A549 (cell line): Measurements from ENCODE around the gene ACADVL.

ENCODE experiments used
- BCL3 ChIP-seq: fragments of >200 bp; sonication (Bioruptor Twin); formaldehyde crosslinking; IDR thresholded peaks from 3 replicates; pipeline ENCODE4 v1.6.1; 2016
- BHLHE40 ChIP-seq: IDR thresholded peaks from 2 replicates; pipeline ENCODE4 v1.6.1; 2012; ENCODE audit warnings: low read depth, low read length, inconsistent platforms
- CTCF ChIP-seq: fragments of >200 bp; sonication (Bioruptor Twin); formaldehyde crosslinking; IDR thresholded peaks from 3 replicates; pipeline ENCODE4 v1.5.1; 2016
- E2F6 ChIP-seq: IDR thresholded peaks from 2 replicates; pipeline ENCODE4 v1.6.1; 2012; ENCODE audit warnings: low read depth, borderline replicate concordance
- EP300 ChIP-seq, 2 experiments: fragments of >200 bp; sonication (Bioruptor Twin); formaldehyde crosslinking; IDR thresholded peaks; 2 replicates in 1 of 2; 3 replicates in 1 of 2; pipeline ENCODE4 v1.6.1; 2016 to 2017
- JUN ChIP-seq, 2 experiments: fragments of >200 bp; sonication (Bioruptor Twin); formaldehyde crosslinking; IDR thresholded peaks; 2 replicates in 1 of 2; 3 replicates in 1 of 2; pipeline ENCODE4 v1.6.1; 2016 to 2017
- POLR2A ChIP-seq: IDR thresholded peaks from 2 replicates; pipeline ENCODE4 v1.6.1; 2012; ENCODE audit warnings: mild to moderate bottlenecking, low read length
- POLR2AphosphoS2 ChIP-seq: conservative IDR thresholded peaks from 2 replicates; pipeline ENCODE4 v1.6.1; 2012; ENCODE audit warnings: low read length, improper control_type of control experiment, inconsistent platforms
- RAD21 ChIP-seq, 2 experiments: fragments of >200 bp in 1 of 2; sonication (Bioruptor Twin) in 1 of 2; formaldehyde crosslinking in 1 of 2; IDR thresholded peaks in 1 of 2; conservative IDR thresholded peaks in 1 of 2; 2 replicates in 1 of 2; 3 replicates in 1 of 2; pipeline ENCODE4 v1.6.1; 2012 to 2018; ENCODE audit warnings: inconsistent platforms in 1 of 2
- RARB ChIP-seq: fragments of 250-450 bp; sonication (Bioruptor Pico); IDR thresholded peaks from 2 replicates; pipeline ENCODE4 v1.8.0; 2021; ENCODE audit warnings: mild to moderate bottlenecking, moderate library complexity
- USF2 ChIP-seq: fragments of 450-650 bp; IDR thresholded peaks from 2 replicates; pipeline ENCODE4 v1.6.1; 2014; ENCODE audit warnings: antibody characterized with exemption
- TF ChIP-seq, protein P1 (sequence below): IDR thresholded peaks from 2 replicates; pipeline ENCODE4 v1.6.1; 2012

- TF ChIP-seq RAD21 (conservative IDR thresholded peaks at IDR 0.05 in 1 of 2, IDR thresholded peaks at IDR 0.05 in 1 of 2) (no peak), JUN (IDR thresholded peaks at IDR 0.05) (no peak), E2F6 (no peak), POLR2A (no peak), CTCF (no peak), RARB (CRISPR knock-in tag) (no peak), BCL3 (no peak), POLR2AphosphoS2 (no peak), BHLHE40 (no peak), USF2 (no peak), EP300 (IDR thresholded peaks at IDR 0.05) (no peak)
- TF ChIP-seq, protein P1, sequence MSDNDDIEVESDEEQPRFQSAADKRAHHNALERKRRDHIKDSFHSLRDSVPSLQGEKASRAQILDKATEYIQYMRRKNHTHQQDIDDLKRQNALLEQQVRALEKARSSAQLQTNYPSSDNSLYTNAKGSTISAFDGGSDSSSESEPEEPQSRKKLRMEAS, result no peak
Observed at GRCh38 chr17:7246779-7247178, 27.0 kb downstream of the ACADVL start.
